Glomerular endothelial cell (primary cell): ENCODE measurements around the gene SNRPA1. TPM values are rescaled to one million over a fixed set of nuclear protein-coding genes. Genes with fewer than 3 reads are reported as not detected.

ENCODE experiments used
- DNase-seq: peaks from one replicate; pipeline ENCODE4 v3.0.0-alpha.2; 2011; ENCODE audit warnings: low read depth, low spot score; ENCODE audit errors: extremely low read depth
- total RNA-seq: library from RNA; depleted of rRNA; stranded (reverse); fragments of >200 nt; gene quantifications from 2 replicates; pipeline ENCODE4 v1.2.3, GENCODE V29; 2015

The SNRPA1 gene
- total RNA-seq, 1 donor from 2014 or later, result 46.3 TPM

- no peak for DNase-seq
Measured at GRCh38 chr15:101244036-101244781, 50.8 kb downstream of the SNRPA1 start.

GRCh38 chr15:101243420-101243819, 51.6 kb downstream of the SNRPA1 start:
- DNase-seq, result no peak

- DNase-seq, result no peak
Measured at GRCh38 chr15:101242999-101243336, 52.1 kb downstream of the SNRPA1 start.

- DNase-seq, result no peak
Measured at GRCh38 chr15:101242160-101242998, 52.7 kb downstream of the SNRPA1 start.

GRCh38 chr15:101240358-101240757, 54.7 kb downstream of the SNRPA1 start:
- no peak for DNase-seq

GRCh38 chr15:101239724-101240136, 55.3 kb downstream of the SNRPA1 start:
- DNase-seq, result no peak

- no peak for DNase-seq
Measured at GRCh38 chr15:101237251-101237650, 57.8 kb downstream of the SNRPA1 start.

GRCh38 chr15:101233651-101234280, 61.3 kb downstream of the SNRPA1 start:
- DNase-seq, result no peak

GRCh38 chr15:101232677-101233076, 62.4 kb downstream of the SNRPA1 start:
- no peak for DNase-seq

Other genes starting within 250 kb of the SNRPA1 start
- gene CHSY1, start 43.2 kb downstream of the SNRPA1 start, total RNA-seq, result 33.9 and 47.0 TPM in 2 replicates
- 61.9 and 102 TPM in 2 replicates for gene SELENOS, start 17.8 kb downstream of the SNRPA1 start, total RNA-seq
- 19.2 and 24.4 TPM in 2 replicates for gene PCSK6, start 194.5 kb upstream of the SNRPA1 start, total RNA-seq